Esophagus squamous epithelium (tissue), 4 donors: Measurements from ENCODE around the gene EID3.

Experiments used
- POLR2A ChIP-seq, 4 donors: fragments of 450-650 bp; IDR thresholded peaks; one replicate each; pipeline ENCODE4 v1.6.1; 2017; ENCODE audit warnings: antibody characterized with exemption in 4 of 4, mild to moderate bottlenecking in 4 of 4, moderate library complexity in 3 of 4
- TF ChIP-seq, protein P1 (sequence below), 6 experiments: fragments of 450-650 bp in 4 of 6; fragments of 200-600 bp in 2 of 6; sonication (generic) in 2 of 6; IDR thresholded peaks; one replicate each; pipeline ENCODE4 v1.5.1; 2016 to 2019; ENCODE audit warnings: antibody characterized with exemption in 6 of 6, mild to moderate bottlenecking in 4 of 6, moderate library complexity in 4 of 6

- TF ChIP-seq, protein P1, sequence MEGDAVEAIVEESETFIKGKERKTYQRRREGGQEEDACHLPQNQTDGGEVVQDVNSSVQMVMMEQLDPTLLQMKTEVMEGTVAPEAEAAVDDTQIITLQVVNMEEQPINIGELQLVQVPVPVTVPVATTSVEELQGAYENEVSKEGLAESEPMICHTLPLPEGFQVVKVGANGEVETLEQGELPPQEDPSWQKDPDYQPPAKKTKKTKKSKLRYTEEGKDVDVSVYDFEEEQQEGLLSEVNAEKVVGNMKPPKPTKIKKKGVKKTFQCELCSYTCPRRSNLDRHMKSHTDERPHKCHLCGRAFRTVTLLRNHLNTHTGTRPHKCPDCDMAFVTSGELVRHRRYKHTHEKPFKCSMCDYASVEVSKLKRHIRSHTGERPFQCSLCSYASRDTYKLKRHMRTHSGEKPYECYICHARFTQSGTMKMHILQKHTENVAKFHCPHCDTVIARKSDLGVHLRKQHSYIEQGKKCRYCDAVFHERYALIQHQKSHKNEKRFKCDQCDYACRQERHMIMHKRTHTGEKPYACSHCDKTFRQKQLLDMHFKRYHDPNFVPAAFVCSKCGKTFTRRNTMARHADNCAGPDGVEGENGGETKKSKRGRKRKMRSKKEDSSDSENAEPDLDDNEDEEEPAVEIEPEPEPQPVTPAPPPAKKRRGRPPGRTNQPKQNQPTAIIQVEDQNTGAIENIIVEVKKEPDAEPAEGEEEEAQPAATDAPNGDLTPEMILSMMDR (IDR thresholded peaks at IDR 0.05): no peak
- TF ChIP-seq POLR2A (IDR thresholded peaks at IDR 0.05): no peak
These were observed 41.1 kb downstream of the EID3 start for GRCh38 chr12:104344682-104345081.
